ENCODE measurements around the gene LENG8. TPM values are rescaled to one million over a fixed set of nuclear protein-coding genes. Genes with fewer than 3 reads are reported as not detected.

Gene LENG8
- total RNA-seq, 1 experiment from 2014 or later = 148 TPM

- no peak overlapping the region for H3K27ac ChIP-seq (ENCODE audit: insufficient read length, low read depth, low read length)
- H2BK12ac ChIP-seq (ENCODE audit: insufficient read length, low read depth, low read length) = no peak overlapping the region
- H3K9ac ChIP-seq (ENCODE audit: extremely low read depth, insufficient read length, low read length) = no peak overlapping the region
- Mint-ChIP-seq H3K4me1 (peaks cover 0 to 5% of the 10 kb centered on the region in 2 experiments; a peak in 2 of 4 replicates), H3K27me3 (ENCODE audit: low read depth) (no peaks in the 10 kb centered on the region), H3K27ac (no peak overlapping the region), H3K9me3 (peaks cover 0 to 2% of the 10 kb centered on the region in 2 experiments; a peak in 1 of 5 replicates), H3K4me3 (no peak overlapping the region; a peak in 1 of 5 replicates), H3K36me3 (ENCODE audit: insufficient read depth in 1 of 3, low read depth in 3 of 3) (peaks cover 57 to 93% (median 89%) of the 10 kb centered on the region in 3 experiments)
- H3K23ac ChIP-seq (ENCODE audit: insufficient read length, low read depth, low read length) = no peak overlapping the region
- TF ChIP-seq, protein P1, sequence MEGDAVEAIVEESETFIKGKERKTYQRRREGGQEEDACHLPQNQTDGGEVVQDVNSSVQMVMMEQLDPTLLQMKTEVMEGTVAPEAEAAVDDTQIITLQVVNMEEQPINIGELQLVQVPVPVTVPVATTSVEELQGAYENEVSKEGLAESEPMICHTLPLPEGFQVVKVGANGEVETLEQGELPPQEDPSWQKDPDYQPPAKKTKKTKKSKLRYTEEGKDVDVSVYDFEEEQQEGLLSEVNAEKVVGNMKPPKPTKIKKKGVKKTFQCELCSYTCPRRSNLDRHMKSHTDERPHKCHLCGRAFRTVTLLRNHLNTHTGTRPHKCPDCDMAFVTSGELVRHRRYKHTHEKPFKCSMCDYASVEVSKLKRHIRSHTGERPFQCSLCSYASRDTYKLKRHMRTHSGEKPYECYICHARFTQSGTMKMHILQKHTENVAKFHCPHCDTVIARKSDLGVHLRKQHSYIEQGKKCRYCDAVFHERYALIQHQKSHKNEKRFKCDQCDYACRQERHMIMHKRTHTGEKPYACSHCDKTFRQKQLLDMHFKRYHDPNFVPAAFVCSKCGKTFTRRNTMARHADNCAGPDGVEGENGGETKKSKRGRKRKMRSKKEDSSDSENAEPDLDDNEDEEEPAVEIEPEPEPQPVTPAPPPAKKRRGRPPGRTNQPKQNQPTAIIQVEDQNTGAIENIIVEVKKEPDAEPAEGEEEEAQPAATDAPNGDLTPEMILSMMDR (conservative IDR thresholded peaks at IDR 0.05) = no peak
- no peak overlapping the region for H2AFZ ChIP-seq (ENCODE audit: low read length)
- no peaks in the 10 kb centered on the region for H4K20me1 ChIP-seq (ENCODE audit: control insufficient read depth, insufficient read depth, insufficient read length)
- H3K79me1 ChIP-seq (ENCODE audit: insufficient read depth, low read depth, low read length, poor library complexity, severe bottlenecking) = no peaks in the 10 kb centered on the region
- WGBS (ENCODE audit: extremely low coverage, insufficient read length, low lambda C conversion rate) = no CpG with 5 or more reads among the region's 51 CpGs
- no peak overlapping the region for H3T11ph ChIP-seq (ENCODE audit: low read length)
- H2AK5ac ChIP-seq (ENCODE audit: insufficient read length, low read length) = no peak overlapping the region
- DNase-seq = no peak
- no peak overlapping the region for H3K56ac ChIP-seq (ENCODE audit: insufficient read length, low read depth, low read length)
- no peaks in the 10 kb centered on the region for H3K9me3 ChIP-seq (ENCODE audit: control insufficient read depth, low read depth, low read length)
- no peak overlapping the region for H3K4ac ChIP-seq (ENCODE audit: low read depth, low read length)
- no peak overlapping the region for H4K8ac ChIP-seq (replicated peaks; ENCODE audit: insufficient read length, low read depth, low read length)
- H3K18ac ChIP-seq (ENCODE audit: insufficient read length, low read depth, low read length) = no peak overlapping the region
- H4K5ac ChIP-seq (ENCODE audit: insufficient read length, low read depth, low read length) = no peak overlapping the region
- H3K23me2 ChIP-seq (ENCODE audit: insufficient read length, low read depth, low read length, poor library complexity, severe bottlenecking) = no peaks in the 10 kb centered on the region
- no peaks in the 10 kb centered on the region for H3K4me1 ChIP-seq (ENCODE audit: insufficient read depth, low read length)
- H2BK120ac ChIP-seq (ENCODE audit: low read depth, low read length, poor library complexity, severe bottlenecking) = no peak overlapping the region
- H2BK5ac ChIP-seq (ENCODE audit: insufficient read length, low read length) = no peak overlapping the region
- no peak overlapping the region for H3K4me2 ChIP-seq (ENCODE audit: insufficient read depth, insufficient read length, low read length)
- H3K79me2 ChIP-seq (ENCODE audit: insufficient read depth, low read length) = no peaks in the 10 kb centered on the region; the same call in 1 of the 2 replicates
- H2BK15ac ChIP-seq (ENCODE audit: low read depth, low read length) = no peak overlapping the region
- no peak overlapping the region for H4K91ac ChIP-seq (ENCODE audit: insufficient read length, low read depth, low read length)
- H3K27me3 ChIP-seq (ENCODE audit: insufficient read depth, low read length) = no peaks in the 10 kb centered on the region
- no peak overlapping the region for H2BK20ac ChIP-seq (ENCODE audit: low read depth, low read length, poor library complexity, severe bottlenecking)
- no peak overlapping the region for H3K14ac ChIP-seq (ENCODE audit: insufficient read depth, low read length)
These were observed 7.7 kb downstream of the LENG8 start for GRCh38 chr19:54456423-54457373.

All from H9 (cell line).